GM21576 (cell line): ENCODE data around the gene GPATCH3.
A peak's percentile ranks its signal among the peaks of the same experiment; 100 is the strongest.
"Not testable (repeated sequence)": the region's sequence is repeated elsewhere in the genome, so short reads cannot be mapped to it uniquely, and the experiment has no call there.

Experiments
- ATAC-seq: cut with Tn5 transposase; IDR thresholded peaks from one replicate; pipeline ENCODE4 v1.9.1; 2021; ENCODE audit warnings: mild to moderate bottlenecking, moderate library complexity; ENCODE audit not compliant: unreplicated experiment

The GPATCH3 gene

GRCh38 chr1:26900001-26900814 is at the start of gene GPATCH3:
TSS of gene GPATCH3 (minus strand) at chr1:26900467. CDS start at chr1:26900442, 25 bp downstream.
- peak; percentile 90 for ATAC-seq

GRCh38 chr1:26949926-26950319 is 49.7 kb upstream of the GPATCH3 start:
- ATAC-seq, result no peak

- no peak for ATAC-seq
These were observed 49.1 kb upstream of the GPATCH3 start for GRCh38 chr1:26949266-26949925.

- not testable (repeated sequence) for ATAC-seq
These were observed 48.4 kb upstream of the GPATCH3 start for GRCh38 chr1:26948725-26949057.

- ATAC-seq, result no peak
These were observed 46.0 kb upstream of the GPATCH3 start for GRCh38 chr1:26946270-26946669.

- ATAC-seq, result no peak
These were observed 45.5 kb upstream of the GPATCH3 start for GRCh38 chr1:26945728-26946127.

- no peak for ATAC-seq
These were observed 44.9 kb upstream of the GPATCH3 start for GRCh38 chr1:26945138-26945537.

GRCh38 chr1:26942656-26943055 is 42.4 kb upstream of the GPATCH3 start:
- ATAC-seq, result no peak

GRCh38 chr1:26941311-26941710 is 41.0 kb upstream of the GPATCH3 start:
- no peak for ATAC-seq

- no peak for ATAC-seq
These were observed 38.4 kb upstream of the GPATCH3 start for GRCh38 chr1:26938659-26939025.

GRCh38 chr1:26938004-26938658 is 37.9 kb upstream of the GPATCH3 start:
- ATAC-seq, result no peak

GRCh38 chr1:26936823-26937222 is 36.6 kb upstream of the GPATCH3 start:
- no peak for ATAC-seq

GRCh38 chr1:26932531-26932930 is 32.3 kb upstream of the GPATCH3 start:
- no peak for ATAC-seq

- no peak for ATAC-seq
These were observed 23.4 kb upstream of the GPATCH3 start for GRCh38 chr1:26923711-26924110.

- no peak for ATAC-seq
These were observed 22.6 kb upstream of the GPATCH3 start for GRCh38 chr1:26922901-26923300.

GRCh38 chr1:26922431-26922729 is 22.1 kb upstream of the GPATCH3 start:
- no peak for ATAC-seq

- ATAC-seq, result peak; percentile 96
These were observed 21.5 kb upstream of the GPATCH3 start, which contains the start of gene NUDC for GRCh38 chr1:26921540-26922430. TSS of gene NUDC (plus strand) at chr1:26921743. CDS start at chr1:26921849, 106 bp downstream.

GRCh38 chr1:26921126-26921539 is 20.9 kb upstream of the GPATCH3 start:
- peak; percentile 14 for ATAC-seq

- ATAC-seq, result no peak
These were observed 15.1 kb upstream of the GPATCH3 start for GRCh38 chr1:26915204-26915842.

GRCh38 chr1:26913754-26914619 is 13.7 kb upstream of the GPATCH3 start, which contains the start of gene NR0B2:
TSS of gene NR0B2 (minus strand) at chr1:26913975. CDS start at chr1:26913940, 35 bp downstream.
- no peak for ATAC-seq
